Keratinocyte (primary cell): ENCODE measurements around the gene CYP27B1. TPM values are rescaled to one million over a fixed set of nuclear protein-coding genes. Genes with fewer than 3 reads are reported as not detected.

Experiments
- DNase-seq: peaks from one replicate; pipeline ENCODE4 v3.0.0-alpha.2; 2011; ENCODE audit warnings: low read depth, missing footprints, low spot score
- FAIRE-seq: peaks from 2 replicates; lab custom pipeline; 2011; peaks lifted over from hg19 to GRCh38; lab: Jason Lieb, UNC
- H2AFZ ChIP-seq: 2 replicates; pipeline ENCODE4 v1.6.0; 2012; ENCODE audit warnings: low read length, control low read depth, inconsistent platforms; ENCODE audit not compliant: control insufficient read depth
- H3K27ac ChIP-seq: 2 replicates; pipeline ENCODE4 v1.5.1; 2011; ENCODE audit warnings: low read length; ENCODE audit not compliant: control insufficient read depth, insufficient read depth
- H3K27me3 ChIP-seq: 3 replicates; pipeline ENCODE4 v1.6.0; 2011; ENCODE audit warnings: low read length; ENCODE audit not compliant: control insufficient read depth, insufficient read depth; ENCODE audit errors: extremely low read depth
- H3K36me3 ChIP-seq, 2 experiments: 2 replicates in 1 of 2; 3 replicates in 1 of 2; pipeline ENCODE4 v1.5.1; 2011; ENCODE audit warnings: low read length in 2 of 2, mild to moderate bottlenecking in 1 of 2; ENCODE audit not compliant: control insufficient read depth in 2 of 2, insufficient read depth in 2 of 2; ENCODE audit errors: extremely low read depth in 1 of 2
- H3K4me1 ChIP-seq: 3 replicates; pipeline ENCODE4 v1.5.1; 2011; ENCODE audit warnings: low read length; ENCODE audit not compliant: control insufficient read depth, insufficient read depth; ENCODE audit errors: extremely low read depth
- H3K4me2 ChIP-seq: 3 replicates; pipeline ENCODE4 v1.6.0; 2011; ENCODE audit warnings: low read depth, low read length; ENCODE audit not compliant: control insufficient read depth, insufficient read depth; ENCODE audit errors: extremely low read depth
- H3K4me3 ChIP-seq, 3 experiments: fragments of 200-600 bp in 1 of 3; sonication (generic) in 1 of 3; 2 replicates in 2 of 3; 3 replicates in 1 of 3; pipeline ENCODE4 v1.5.1; 2011 to 2016; ENCODE audit warnings: low read length in 3 of 3, mild to moderate bottlenecking in 3 of 3, control low read depth in 2 of 3, inconsistent platforms in 1 of 3, low read depth in 1 of 3, mixed read lengths in 1 of 3, mixed run types in 1 of 3, moderate library complexity in 1 of 3; ENCODE audit not compliant: control insufficient read depth in 2 of 3, insufficient read depth in 2 of 3; ENCODE audit errors: extremely low read depth in 1 of 3
- H3K79me2 ChIP-seq: 2 replicates; pipeline ENCODE4 v1.6.0; 2012; ENCODE audit warnings: low read length; ENCODE audit not compliant: control insufficient read depth, insufficient read depth
- H3K9ac ChIP-seq: 3 replicates; pipeline ENCODE4 v1.6.0; 2011; ENCODE audit warnings: low read length; ENCODE audit not compliant: control insufficient read depth, insufficient read depth; ENCODE audit errors: extremely low read depth
- H3K9me1 ChIP-seq: 3 replicates; pipeline ENCODE4 v1.6.0; 2011; ENCODE audit warnings: low read length; ENCODE audit not compliant: control insufficient read depth, insufficient read depth; ENCODE audit errors: extremely low read depth
- H3K9me3 ChIP-seq: 2 replicates; pipeline ENCODE4 v1.5.1; 2012; ENCODE audit warnings: low read depth, low read length; ENCODE audit not compliant: control insufficient read depth
- H4K20me1 ChIP-seq: 3 replicates; pipeline ENCODE4 v1.6.0; 2011; ENCODE audit warnings: low read length; ENCODE audit not compliant: control insufficient read depth, insufficient read depth; ENCODE audit errors: extremely low read depth
- CTCF ChIP-seq, 3 experiments: IDR thresholded peaks in 1 of 3; conservative IDR thresholded peaks in 1 of 3; optimal IDR thresholded peaks in 1 of 3; 2 replicates in 2 of 3; 3 replicates in 1 of 3; pipeline versions ENCODE3 to v1.5.1; 2011; ENCODE audit warnings: low read length in 3 of 3, mild to moderate bottlenecking in 3 of 3, moderate library complexity in 2 of 3, control low read depth in 1 of 3, inconsistent platforms in 1 of 3; ENCODE audit not compliant: insufficient read depth in 2 of 3; ENCODE audit errors: extremely low read depth in 1 of 3
- EZH2 ChIP-seq: IDR thresholded peaks from one replicate; pipeline ENCODE4 v1.6.1; 2012; ENCODE audit warnings: inconsistent platforms, mild to moderate bottlenecking, low read length, moderate library complexity
- dilution Hi-C: fragments of 300-500 bp; cut with MboI; formaldehyde crosslinking; loops from one replicate; pipeline ENCODE4 v1.7.0; 2020; ENCODE audit warnings: low sequenced_read_pairs; ENCODE audit not compliant: extremely low pct_ligation_motif_present
- polyA plus RNA-seq, 5 experiments: library from polyadenylated mRNA; depleted of rRNA in 3 of 5; stranded (reverse) in 3 of 5; stranded (forward) in 1 of 5; unstranded in 1 of 5; fragments of >200 nt; gene quantifications; 1 replicate in 1 of 5; 2 replicates in 3 of 5; 3 replicates in 1 of 5; pipeline versions ENCODE4 v1.2.1 to v1.2.3, GENCODE V29; 2011 to 2012; ENCODE audit warnings: missing spikeins in 2 of 5, low read depth in 1 of 5, low replicate concordance in 1 of 5

The CYP27B1 gene
- polyA plus RNA-seq, 1 donor (not counting 4 experiments of a cell fraction or from before 2014, with no cell fraction given) = 33.6 TPM

GRCh38 chr12:57813971-57814772 is 47.3 kb upstream of the CYP27B1 start:
- H3K27ac ChIP-seq = no peak overlapping the region
- H3K4me2 ChIP-seq = no peak overlapping the region
- DNase-seq (no peak), FAIRE-seq (no peak)
- H3K4me3 ChIP-seq = no peak overlapping the region
- no peaks in the 10 kb centered on the region for H4K20me1 ChIP-seq
- no peaks in the 10 kb centered on the region for H3K9me3 ChIP-seq
- dilution Hi-C loops = no loop called here
- no peaks in the 10 kb centered on the region for H3K27me3 ChIP-seq
- no peaks in the 10 kb centered on the region for H3K9me1 ChIP-seq
- no peak for TF ChIP-seq CTCF (optimal IDR thresholded peaks at IDR 0.05 in 1 of 3, IDR thresholded peaks at IDR 0.05 in 1 of 3, conservative IDR thresholded peaks at IDR 0.05 in 1 of 3; ENCODE audit: extremely low read depth in 1 of 3, insufficient read depth in 2 of 3, low read length in 3 of 3)
- no peak for TF ChIP-seq EZH2
- H2AFZ ChIP-seq = no peak overlapping the region
- peaks cover 9% of the 10 kb centered on the region for H3K4me1 ChIP-seq
- peaks cover 5 to 11% of the 10 kb centered on the region in 2 experiments for H3K36me3 ChIP-seq
- H3K9ac ChIP-seq = no peak overlapping the region
- no peaks in the 10 kb centered on the region for H3K79me2 ChIP-seq

- no peak overlapping the region for H3K4me3 ChIP-seq
These were observed 46.5 kb upstream of the CYP27B1 start for GRCh38 chr12:57813111-57813970.

More at GRCh38 chr12:57813111-57813970, 46.5 kb upstream of the CYP27B1 start:
- DNase-seq = no peak
- Histone ChIP-seq H3K9me1 (no peaks in the 10 kb centered on the region), H4K20me1 (no peaks in the 10 kb centered on the region), H3K27me3 (no peaks in the 10 kb centered on the region), H3K4me2 (no peak overlapping the region), H3K36me3 (peaks cover 5 to 7% of the 10 kb centered on the region in 2 experiments), H3K9me3 (no peaks in the 10 kb centered on the region), H3K27ac (no peak overlapping the region), H3K4me1 (peaks cover 9% of the 10 kb centered on the region), H3K79me2 (no peaks in the 10 kb centered on the region), H2AFZ (no peak overlapping the region), H3K9ac (no peak overlapping the region)
- TF ChIP-seq CTCF (optimal IDR thresholded peaks at IDR 0.05 in 1 of 3, IDR thresholded peaks at IDR 0.05 in 1 of 3, conservative IDR thresholded peaks at IDR 0.05 in 1 of 3; ENCODE audit: extremely low read depth in 1 of 3, insufficient read depth in 2 of 3, low read length in 3 of 3) (no peak), EZH2 (no peak)
- no peak for FAIRE-seq
- dilution Hi-C loops = no loop called here
